Stimulated activated CD4-positive, alpha-beta T cell treated with anti-CD3 and anti-CD28 coated beads, Interleukin-12 subunit alpha, Interleukin-12 subunit beta, amount 100 ng/mL, for 48 hours (primary cell): ENCODE results near the gene PLD4.
"Not testable (repeated sequence)": the region's sequence is repeated elsewhere in the genome, so short reads cannot be mapped to it uniquely, and the experiment has no call there.

Experiments used
- DNase-seq, 3 donors: peaks; one replicate each; pipeline ENCODE4 v3.0.0-alpha.2; 2020; ENCODE audit warnings: low read depth in 2 of 3, low spot score in 1 of 3

Gene PLD4

GRCh38 chr14:104898195-104898558 lies 26.5 kb upstream of the PLD4 start:
- DNase-seq: no peak

- no peak for DNase-seq
These were observed 25.7 kb upstream of the PLD4 start for GRCh38 chr14:104898870-104899510.

- no peak for DNase-seq
These were observed 24.9 kb upstream of the PLD4 start for GRCh38 chr14:104899781-104900180.

GRCh38 chr14:104900639-104901512 lies 23.8 kb upstream of the PLD4 start:
- DNase-seq: no peak

- no peak for DNase-seq
These were observed 20.7 kb upstream of the PLD4 start for GRCh38 chr14:104903990-104904389.

- not testable (repeated sequence) for DNase-seq
These were observed 19.8 kb upstream of the PLD4 start for GRCh38 chr14:104904650-104905578.

- not testable (repeated sequence) for DNase-seq
These were observed 19.1 kb upstream of the PLD4 start for GRCh38 chr14:104905579-104905933.

- DNase-seq: no peak
These were observed 16.4 kb upstream of the PLD4 start for GRCh38 chr14:104908303-104908702.

- no peak for DNase-seq
These were observed 12.6 kb upstream of the PLD4 start for GRCh38 chr14:104912053-104912452.

GRCh38 chr14:104913435-104913834 lies 11.2 kb upstream of the PLD4 start:
- no peak for DNase-seq

GRCh38 chr14:104917116-104917515 lies 7.6 kb upstream of the PLD4 start:
- no peak for DNase-seq

GRCh38 chr14:104917993-104918392 lies 6.7 kb upstream of the PLD4 start:
- no peak for DNase-seq

- not testable (repeated sequence) for DNase-seq
These were observed 5.3 kb upstream of the PLD4 start for GRCh38 chr14:104919152-104919992.

- DNase-seq: no peak
These were observed 4.7 kb upstream of the PLD4 start for GRCh38 chr14:104919993-104920315.

GRCh38 chr14:104923640-104924420 lies 849 bp upstream of the PLD4 start:
- DNase-seq: no peak

GRCh38 chr14:104925214-104925854 lies 655 bp downstream of the PLD4 start:
- DNase-seq: no peak

- no peak for DNase-seq
These were observed 1.4 kb downstream of the PLD4 start for GRCh38 chr14:104925855-104926609.

GRCh38 chr14:104926619-104927431 lies 2.1 kb downstream of the PLD4 start:
- DNase-seq: no peak
